HG02642 (cell line): ENCODE measurements around the gene ABCF3.

ENCODE experiments used
- ATAC-seq: cut with Tn5 transposase; IDR thresholded peaks from one replicate; pipeline ENCODE4 v1.9.1; 2021; ENCODE audit warnings: mild to moderate bottlenecking; ENCODE audit not compliant: unreplicated experiment, poor library complexity

ABCF3 gene

GRCh38 chr3:184229394-184230080 is 43.5 kb downstream of the ABCF3 start, which contains the start of gene VWA5B2:
TSS of gene VWA5B2 (plus strand) at chr3:184229585. CDS start at chr3:184230529, 944 bp downstream.
- ATAC-seq = peak; percentile 87

GRCh38 chr3:184230081-184230602 is 44.1 kb downstream of the ABCF3 start:
- no peak for ATAC-seq

- no peak for ATAC-seq
Observed at GRCh38 chr3:184230603-184231528, 44.9 kb downstream of the ABCF3 start.

GRCh38 chr3:184231671-184232070 is 45.7 kb downstream of the ABCF3 start:
- no peak for ATAC-seq

- no peak for ATAC-seq
Observed at GRCh38 chr3:184233127-184233843, 47.3 kb downstream of the ABCF3 start.

GRCh38 chr3:184234224-184234623 is 48.2 kb downstream of the ABCF3 start:
- no peak for ATAC-seq

- no peak for ATAC-seq
Observed at GRCh38 chr3:184234671-184235380, 48.8 kb downstream of the ABCF3 start.

GRCh38 chr3:184235381-184236032 is 49.5 kb downstream of the ABCF3 start:
- ATAC-seq = no peak

GRCh38 chr3:184236033-184236410 is 50.0 kb downstream of the ABCF3 start:
- no peak for ATAC-seq

GRCh38 chr3:184236636-184237035 is 50.6 kb downstream of the ABCF3 start:
- no peak for ATAC-seq

GRCh38 chr3:184237211-184237610 is 51.2 kb downstream of the ABCF3 start:
- no peak for ATAC-seq

GRCh38 chr3:184237807-184238206 is 51.8 kb downstream of the ABCF3 start:
- ATAC-seq = no peak

- ATAC-seq = no peak
Observed at GRCh38 chr3:184238246-184238818, 52.3 kb downstream of the ABCF3 start.

GRCh38 chr3:184239221-184239620 is 53.2 kb downstream of the ABCF3 start:
- no peak for ATAC-seq

GRCh38 chr3:184239708-184240107 is 53.7 kb downstream of the ABCF3 start:
- no peak for ATAC-seq

- no peak for ATAC-seq
Observed at GRCh38 chr3:184240384-184241140, 54.6 kb downstream of the ABCF3 start.

- no peak for ATAC-seq
Observed at GRCh38 chr3:184241141-184241446, 55.1 kb downstream of the ABCF3 start.

- ATAC-seq = no peak
Observed at GRCh38 chr3:184241447-184242296, 55.7 kb downstream of the ABCF3 start.
